GM12878 (cell line): ENCODE data around the gene CTDP1. TPM values are rescaled to one million over a fixed set of nuclear protein-coding genes. Genes with fewer than 3 reads are reported as not detected.

Experiments used
- ATAC-seq: fragments of 200-7000 bp; cut with Tn5 transposase; 3 replicates; pipeline ENCODE4 v1.9.1; 2020; ENCODE audit warnings: mild to moderate bottlenecking, moderate library complexity
- BruUV-seq: library from RNA; stranded (reverse); fragments of 400-500 nt; replicated peaks from 2 replicates; lab custom pipeline; 2021; lab: Mats Ljungman, UMichigan
- CTCF ChIA-PET: fragments of 300-600 bp; sonication (Branson Sonifier 250); formaldehyde crosslinking; extraction: SDS; loops from one replicate; lab custom pipeline; 2021; ENCODE audit warnings: inconsistent platforms; lab: Yijun Ruan, JAX
- POLR2A ChIA-PET: fragments of 350-600 bp; formaldehyde crosslinking; extraction: SDS; loops from one replicate; lab custom pipeline; 2021; ENCODE audit warnings: inconsistent platforms; lab: Charles Lee
- RAD21 ChIA-PET: fragments of 300-600 bp; sonication (Branson Sonifier 250); formaldehyde crosslinking; loops from one replicate; lab custom pipeline; 2023; ENCODE audit warnings: antibody characterized with exemption; ENCODE audit not compliant: unreplicated experiment; lab: Charles Lee
- SMC1A ChIA-PET: fragments of 300-600 bp; sonication (Branson Sonifier 250); formaldehyde crosslinking; loops from one replicate; lab custom pipeline; 2023; ENCODE audit not compliant: unreplicated experiment, uncharacterized antibody; lab: Charles Lee
- DNase-seq: peaks from one replicate; pipeline ENCODE4 v3.0.0-alpha.2; 2011; ENCODE audit warnings: low read depth, low spot score
- FAIRE-seq: peaks from 3 replicates; lab custom pipeline; 2011; peaks lifted over from hg19 to GRCh38; lab: Jason Lieb, UNC
- H2AFZ ChIP-seq: 2 replicates; pipeline ENCODE4 v1.6.0; 2011; ENCODE audit warnings: low read depth, low read length, control low read depth; ENCODE audit not compliant: control insufficient read depth
- H3K27ac ChIP-seq: 2 replicates; pipeline ENCODE4 v1.5.1; 2011; ENCODE audit warnings: control low read depth; ENCODE audit not compliant: control insufficient read depth, insufficient read depth
- H3K27me3 ChIP-seq, 2 experiments: replicated peaks in 1 of 2; 2 replicates each; pipeline versions ENCODE4 v1.6.0 to v1.6.1; 2011; ENCODE audit warnings: low read length in 1 of 2; ENCODE audit not compliant: control insufficient read depth in 2 of 2, insufficient read depth in 2 of 2
- H3K36me3 ChIP-seq, 2 experiments: 2 replicates each; pipeline ENCODE4 v1.5.1; 2011; ENCODE audit warnings: low read length in 1 of 2; ENCODE audit not compliant: control insufficient read depth in 2 of 2, insufficient read depth in 2 of 2
- H3K4me1 ChIP-seq: 2 replicates; pipeline ENCODE4 v1.6.1; 2011; ENCODE audit warnings: mild to moderate bottlenecking, low read length, moderate library complexity, mixed read lengths; ENCODE audit not compliant: control insufficient read depth, insufficient read depth
- H3K4me2 ChIP-seq: 2 replicates; pipeline ENCODE4 v1.6.0; 2011; ENCODE audit warnings: control low read depth; ENCODE audit not compliant: control insufficient read depth, insufficient read depth
- H3K4me3 ChIP-seq: fragments of 200-600 bp; sonication (generic); 2 replicates; pipeline ENCODE4 v1.5.1; 2016
- H3K79me2 ChIP-seq: 2 replicates; pipeline ENCODE4 v1.6.0; 2011; ENCODE audit warnings: low read length; ENCODE audit not compliant: control insufficient read depth, insufficient read depth
- H3K9ac ChIP-seq: 2 replicates; pipeline ENCODE4 v1.8.0; 2011; ENCODE audit warnings: low read length, control low read depth, mixed read lengths; ENCODE audit not compliant: control insufficient read depth, insufficient read depth
- H3K9me3 ChIP-seq: replicated peaks from 3 replicates; pipeline ENCODE4 v1.5.1; 2011; ENCODE audit warnings: mild to moderate bottlenecking, low read length; ENCODE audit not compliant: control insufficient read depth, insufficient read depth
- H4K20me1 ChIP-seq: 2 replicates; pipeline ENCODE4 v1.6.0; 2011; ENCODE audit not compliant: control insufficient read depth, insufficient read depth
- ATF7 ChIP-seq: fragments of 450-650 bp; IDR thresholded peaks from 2 replicates; pipeline ENCODE4 v1.6.1; 2016; ENCODE audit warnings: low read depth, mild to moderate bottlenecking
- CHD4 ChIP-seq: fragments of 200-600 bp; sonication (generic); IDR thresholded peaks from 2 replicates; pipeline ENCODE4 v1.6.1; 2016; ENCODE audit warnings: mild to moderate bottlenecking
- CTCF ChIP-seq, 3 experiments: IDR thresholded peaks in 2 of 3; conservative IDR thresholded peaks in 1 of 3; 2 replicates each; pipeline ENCODE4 v1.5.1; 2011; ENCODE audit warnings: low read depth in 3 of 3, low read length in 3 of 3, mild to moderate bottlenecking in 3 of 3, control low read depth in 2 of 3, moderate library complexity in 2 of 3, inconsistent platforms in 1 of 3, mixed read lengths in 1 of 3; ENCODE audit not compliant: control insufficient read depth in 2 of 3, insufficient read depth in 1 of 3; ENCODE audit errors: extremely low read depth in 1 of 3
- ELK1 ChIP-seq: IDR thresholded peaks from 2 replicates; pipeline ENCODE4 v1.6.1; 2012; ENCODE audit warnings: low read depth, low read length, improper control_type of control experiment
- MAX ChIP-seq: IDR thresholded peaks from 2 replicates; pipeline ENCODE4 v1.6.1; 2012; ENCODE audit warnings: low read depth, low read length, improper control_type of control experiment
- NBN ChIP-seq: fragments of 450-650 bp; IDR thresholded peaks from 2 replicates; pipeline ENCODE4 v1.6.1; 2016
- POU2F2 ChIP-seq: IDR thresholded peaks from 3 replicates; pipeline ENCODE4 v1.6.1; 2011; ENCODE audit warnings: low read depth, mild to moderate bottlenecking, low read length, borderline replicate concordance
- RFX5 ChIP-seq: IDR thresholded peaks from 2 replicates; pipeline ENCODE4 v1.6.1; 2011; ENCODE audit warnings: low read depth, low read length, improper control_type of control experiment
- STAT3 ChIP-seq: IDR thresholded peaks from 2 replicates; pipeline ENCODE4 v1.6.1; 2011; ENCODE audit warnings: low read depth, low read length, improper control_type of control experiment
- TCF7 ChIP-seq: IDR thresholded peaks from 2 replicates; pipeline ENCODE4 v1.6.1; 2014; ENCODE audit warnings: antibody characterized with exemption, borderline replicate concordance
- WGBS: methylation state at CpG from one replicate; pipeline ENCODE4 v1.1.6; 2016; ENCODE audit warnings: low lambda C conversion rate; ENCODE audit not compliant: insufficient replicate concordance, insufficient coverage; ENCODE audit errors: missing lambda C conversion rate; 5-methylcytosine and 5-hydroxymethylcytosine counted together
- in situ Hi-C: fragments of 300-500 bp; cut with MboI; formaldehyde crosslinking; loops from 9 replicates; pipeline ENCODE4 v1.14.3; 2018; ENCODE audit warnings: mixed read lengths
- intact Hi-C: fragments of 100-400 bp; cut with micrococcal nuclease; formaldehyde crosslinking; loops from one replicate; pipeline ENCODE4 v1.14.2; 2022; ENCODE audit not compliant: unreplicated experiment
- polyA plus RNA-seq, 11 experiments: library from polyadenylated mRNA; depleted of rRNA in 4 of 11; unstranded in 6 of 11; stranded (reverse) in 5 of 11; fragments of >200 nt; fragmentation: Nextera tagmentation in 4 of 11; fragmentation: Illumina TruSeq in 1 of 11; extraction: Ambion mirVana in 4 of 11; extraction: Trizol in 1 of 11; gene quantifications; 1 replicate in 1 of 11; 2 replicates in 10 of 11; pipeline versions ENCODE4 v1.2.1 to v1.2.3, GENCODE V29; 2011 to 2016; ENCODE audit warnings: inconsistent platforms in 2 of 11, missing spikeins in 2 of 11, low read depth in 1 of 11
- total RNA-seq, 4 experiments: library from RNA; depleted of rRNA in 3 of 4; stranded (reverse); fragments of >200 nt in 3 of 4; fragmentation: Illumina TruSeq in 1 of 4; extraction: Trizol in 1 of 4; gene quantifications; 2 replicates each; pipeline versions ENCODE4 v1.2.1 to v1.2.3, GENCODE V29; 2013 to 2021

CTDP1 gene
- total and polyA plus RNA-seq, 10 of the 15 experiments (the other 5 are each of a cell fraction or from before 2014, with no cell fraction given) = 0.32 to 31.3 (median 8.8) TPM

GRCh38 chr18:79692056-79692455 lies 12.5 kb downstream of the CTDP1 start:
- SMC1A ChIA-PET = no interaction called here
- no peaks in the 10 kb centered on the region for H3K27me3 ChIP-seq
- intact Hi-C loops = no loop called here

More at GRCh38 chr18:79692056-79692455, 12.5 kb downstream of the CTDP1 start:
- H3K9ac ChIP-seq = no peak overlapping the region
- FAIRE-seq = no peak
- H3K4me2 ChIP-seq = no peak overlapping the region
- in situ Hi-C loops = no loop called here
- no peaks in the 10 kb centered on the region for H3K9me3 ChIP-seq
- peaks cover 9% of the 10 kb centered on the region for H3K79me2 ChIP-seq
- RAD21 ChIA-PET = no interaction called here
- H3K36me3 ChIP-seq = peaks cover 5 to 12% of the 10 kb centered on the region in 2 experiments; a peak in 2 of 4 replicates
- H3K4me3 ChIP-seq = no peak overlapping the region
- no peaks in the 10 kb centered on the region for H3K4me1 ChIP-seq
- WGBS = 85% methylated on average over 8 of the region's 14 CpGs
- no peaks in the 10 kb centered on the region; the same call in 1 of the 2 replicates for H4K20me1 ChIP-seq
- no peak for DNase-seq
- TF ChIP-seq RFX5 (no peak), ELK1 (no peak), NBN (no peak), CTCF (IDR thresholded peaks at IDR 0.05 in 2 of 3, conservative IDR thresholded peaks at IDR 0.05 in 1 of 3; ENCODE audit: control insufficient read depth in 2 of 3, extremely low read depth in 1 of 3, insufficient read depth in 1 of 3, low read depth in 3 of 3, low read length in 3 of 3) (no peak), POU2F2 (no peak), TCF7 (no peak), STAT3 (no peak), MAX (no peak), CHD4 (no peak), ATF7 (no peak)
- no TSS peak for BruUV-seq
- no peak overlapping the region for H2AFZ ChIP-seq
- no peak overlapping the region for H3K27ac ChIP-seq
- no peak for ATAC-seq
- CTCF ChIA-PET = no interaction called here
- POLR2A ChIA-PET = no interaction called here
